Liver (tissue), 3 donors: Measurements from ENCODE around the gene ATXN7L3.

ENCODE experiments used
- TAF1 ChIP-seq: conservative IDR thresholded peaks from 2 replicates; pipeline ENCODE4 v1.6.1; 2016; ENCODE audit warnings: antibody characterized with exemption, mild to moderate bottlenecking
- TF ChIP-seq, protein P1 (sequence below): IDR thresholded peaks from 2 replicates; pipeline ENCODE4 v1.6.1; 2016; ENCODE audit warnings: antibody characterized with exemption
- TF ChIP-seq, protein P2 (sequence below): IDR thresholded peaks from 2 replicates; pipeline ENCODE4 v1.6.1; 2016; ENCODE audit warnings: antibody characterized with exemption
- TF ChIP-seq, protein P3 (sequence below): fragments of 150-350 bp; IDR thresholded peaks from 2 replicates; pipeline ENCODE4 v1.5.1; 2017; ENCODE audit warnings: improper control_type of control experiment, low read depth, low read length; ENCODE audit not compliant: missing input control
- donor health status: healthy.
- donor health status: healthy.

DNA sequence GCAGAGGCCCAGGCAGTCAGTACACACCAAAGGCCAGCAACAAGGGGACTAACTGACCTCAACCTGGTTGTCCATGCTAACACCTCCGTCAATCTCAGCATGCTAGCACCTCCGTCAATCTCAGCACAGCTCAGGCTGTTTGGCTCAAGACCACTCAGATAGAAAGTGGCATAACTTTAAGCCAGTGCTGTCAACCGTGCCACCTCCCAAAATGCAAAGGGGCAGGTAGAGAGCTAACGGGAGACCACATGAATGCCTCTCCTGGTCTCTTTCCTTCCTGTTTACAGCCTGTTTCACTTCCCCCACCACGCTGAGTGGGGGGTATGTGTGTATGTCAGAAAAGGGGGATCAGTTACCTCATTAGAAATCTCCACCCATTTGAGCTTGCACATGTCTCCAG, 16.5 kb upstream of the ATXN7L3 start:
- TF ChIP-seq, protein P1, sequence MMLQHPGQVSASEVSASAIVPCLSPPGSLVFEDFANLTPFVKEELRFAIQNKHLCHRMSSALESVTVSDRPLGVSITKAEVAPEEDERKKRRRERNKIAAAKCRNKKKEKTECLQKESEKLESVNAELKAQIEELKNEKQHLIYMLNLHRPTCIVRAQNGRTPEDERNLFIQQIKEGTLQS, result no peak
- TF ChIP-seq, protein P2, sequence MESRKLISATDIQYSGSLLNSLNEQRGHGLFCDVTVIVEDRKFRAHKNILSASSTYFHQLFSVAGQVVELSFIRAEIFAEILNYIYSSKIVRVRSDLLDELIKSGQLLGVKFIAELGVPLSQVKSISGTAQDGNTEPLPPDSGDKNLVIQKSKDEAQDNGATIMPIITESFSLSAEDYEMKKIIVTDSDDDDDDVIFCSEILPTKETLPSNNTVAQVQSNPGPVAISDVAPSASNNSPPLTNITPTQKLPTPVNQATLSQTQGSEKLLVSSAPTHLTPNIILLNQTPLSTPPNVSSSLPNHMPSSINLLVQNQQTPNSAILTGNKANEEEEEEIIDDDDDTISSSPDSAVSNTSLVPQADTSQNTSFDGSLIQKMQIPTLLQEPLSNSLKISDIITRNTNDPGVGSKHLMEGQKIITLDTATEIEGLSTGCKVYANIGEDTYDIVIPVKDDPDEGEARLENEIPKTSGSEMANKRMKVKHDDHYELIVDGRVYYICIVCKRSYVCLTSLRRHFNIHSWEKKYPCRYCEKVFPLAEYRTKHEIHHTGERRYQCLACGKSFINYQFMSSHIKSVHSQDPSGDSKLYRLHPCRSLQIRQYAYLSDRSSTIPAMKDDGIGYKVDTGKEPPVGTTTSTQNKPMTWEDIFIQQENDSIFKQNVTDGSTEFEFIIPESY, result no peak
- TF ChIP-seq TAF1, result no peak
- TF ChIP-seq, protein P3, sequence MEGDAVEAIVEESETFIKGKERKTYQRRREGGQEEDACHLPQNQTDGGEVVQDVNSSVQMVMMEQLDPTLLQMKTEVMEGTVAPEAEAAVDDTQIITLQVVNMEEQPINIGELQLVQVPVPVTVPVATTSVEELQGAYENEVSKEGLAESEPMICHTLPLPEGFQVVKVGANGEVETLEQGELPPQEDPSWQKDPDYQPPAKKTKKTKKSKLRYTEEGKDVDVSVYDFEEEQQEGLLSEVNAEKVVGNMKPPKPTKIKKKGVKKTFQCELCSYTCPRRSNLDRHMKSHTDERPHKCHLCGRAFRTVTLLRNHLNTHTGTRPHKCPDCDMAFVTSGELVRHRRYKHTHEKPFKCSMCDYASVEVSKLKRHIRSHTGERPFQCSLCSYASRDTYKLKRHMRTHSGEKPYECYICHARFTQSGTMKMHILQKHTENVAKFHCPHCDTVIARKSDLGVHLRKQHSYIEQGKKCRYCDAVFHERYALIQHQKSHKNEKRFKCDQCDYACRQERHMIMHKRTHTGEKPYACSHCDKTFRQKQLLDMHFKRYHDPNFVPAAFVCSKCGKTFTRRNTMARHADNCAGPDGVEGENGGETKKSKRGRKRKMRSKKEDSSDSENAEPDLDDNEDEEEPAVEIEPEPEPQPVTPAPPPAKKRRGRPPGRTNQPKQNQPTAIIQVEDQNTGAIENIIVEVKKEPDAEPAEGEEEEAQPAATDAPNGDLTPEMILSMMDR, result no peak
